SU-DHL-6 (cell line): Measurements from ENCODE around the gene TRPM3.

ENCODE experiments used
- EZH2phosphoT487 ChIP-seq: fragments of 200-600 bp; sonication (generic), shearing (Covaris generic); conservative IDR thresholded peaks from 2 replicates; pipeline ENCODE4 v1.6.1; 2018; ENCODE audit warnings: mild to moderate bottlenecking, antibody characterized with exemption, low read length, moderate library complexity, mixed read lengths
- TF ChIP-seq, protein P1 (sequence below): fragments of 200-600 bp; sonication (generic); IDR thresholded peaks from one replicate; pipeline ENCODE4 v1.5.1; 2017; ENCODE audit warnings: antibody characterized with exemption, mild to moderate bottlenecking, low read length, moderate library complexity; ENCODE audit not compliant: insufficient read depth, poor library complexity, severe bottlenecking

DNA sequence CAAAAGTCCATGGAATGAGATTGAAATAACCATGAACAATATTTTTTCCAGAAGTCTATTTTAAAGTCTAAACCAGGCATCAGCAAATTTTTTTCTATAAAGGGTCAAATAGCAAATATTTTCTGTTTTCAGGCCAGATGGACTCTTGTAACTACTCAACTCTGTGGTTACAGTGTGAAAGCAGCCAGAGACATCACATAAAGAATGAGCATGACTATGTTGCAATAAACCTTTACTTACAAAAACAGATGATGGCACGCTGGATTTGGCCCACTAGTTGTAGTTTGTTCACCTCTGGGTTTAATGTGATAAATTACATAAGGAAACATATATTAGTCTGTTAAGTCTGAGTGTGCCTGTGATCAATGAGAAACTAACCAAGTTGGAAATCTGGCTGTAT is 319.2 kb downstream of the TRPM3 start:
- TF ChIP-seq, protein P1, sequence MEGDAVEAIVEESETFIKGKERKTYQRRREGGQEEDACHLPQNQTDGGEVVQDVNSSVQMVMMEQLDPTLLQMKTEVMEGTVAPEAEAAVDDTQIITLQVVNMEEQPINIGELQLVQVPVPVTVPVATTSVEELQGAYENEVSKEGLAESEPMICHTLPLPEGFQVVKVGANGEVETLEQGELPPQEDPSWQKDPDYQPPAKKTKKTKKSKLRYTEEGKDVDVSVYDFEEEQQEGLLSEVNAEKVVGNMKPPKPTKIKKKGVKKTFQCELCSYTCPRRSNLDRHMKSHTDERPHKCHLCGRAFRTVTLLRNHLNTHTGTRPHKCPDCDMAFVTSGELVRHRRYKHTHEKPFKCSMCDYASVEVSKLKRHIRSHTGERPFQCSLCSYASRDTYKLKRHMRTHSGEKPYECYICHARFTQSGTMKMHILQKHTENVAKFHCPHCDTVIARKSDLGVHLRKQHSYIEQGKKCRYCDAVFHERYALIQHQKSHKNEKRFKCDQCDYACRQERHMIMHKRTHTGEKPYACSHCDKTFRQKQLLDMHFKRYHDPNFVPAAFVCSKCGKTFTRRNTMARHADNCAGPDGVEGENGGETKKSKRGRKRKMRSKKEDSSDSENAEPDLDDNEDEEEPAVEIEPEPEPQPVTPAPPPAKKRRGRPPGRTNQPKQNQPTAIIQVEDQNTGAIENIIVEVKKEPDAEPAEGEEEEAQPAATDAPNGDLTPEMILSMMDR: no peak
- no peak for TF ChIP-seq EZH2phosphoT487
